HG03064 (cell line): ENCODE data around the gene H2AZ2.

Source experiments
- ATAC-seq: cut with Tn5 transposase; IDR thresholded peaks from one replicate; pipeline ENCODE4 v1.9.1; 2021; ENCODE audit warnings: low read depth; ENCODE audit not compliant: unreplicated experiment

The H2AZ2 gene

DNA sequence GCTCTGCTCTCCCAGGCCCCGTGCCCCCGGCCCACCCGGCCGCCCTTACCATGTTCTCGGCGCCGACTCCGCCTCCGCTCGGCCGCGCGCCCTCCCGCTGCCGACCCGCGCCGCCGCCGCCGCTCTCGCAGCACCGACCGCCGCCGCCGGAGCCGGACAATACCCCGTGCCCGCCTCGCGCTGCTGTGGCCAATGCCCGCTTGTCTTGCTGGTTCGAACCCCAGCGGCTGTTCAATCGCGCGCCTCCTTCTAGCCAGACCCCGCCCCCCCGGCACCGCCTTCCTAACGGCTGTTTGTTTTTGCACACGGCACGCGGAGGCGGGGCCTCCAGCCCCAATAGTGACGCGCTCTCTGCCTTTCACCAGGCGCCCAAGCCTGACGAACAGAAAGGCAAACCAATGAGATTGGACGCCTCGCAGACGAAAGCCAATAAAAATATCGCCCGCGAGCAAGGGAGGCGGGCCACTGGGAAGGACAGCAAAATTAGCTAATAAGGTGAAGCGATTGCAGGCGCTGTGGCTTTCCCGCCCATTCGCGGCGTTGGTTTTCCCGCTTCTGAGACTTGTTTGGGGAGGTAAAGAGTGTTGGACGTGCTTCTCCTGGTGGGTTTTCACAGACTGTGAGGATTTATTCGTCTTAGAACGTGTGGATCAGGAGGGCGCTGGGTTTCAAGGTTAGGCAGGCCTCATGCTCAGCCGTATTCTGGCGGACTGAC lies at the start of gene H2AZ2:
TSS of gene H2AZ2 (minus strand) at position 168 of the 715 bp plus-strand sequence. CDS start at position 52, 116 bp downstream.
- peak; percentile 80 for ATAC-seq

DNA sequence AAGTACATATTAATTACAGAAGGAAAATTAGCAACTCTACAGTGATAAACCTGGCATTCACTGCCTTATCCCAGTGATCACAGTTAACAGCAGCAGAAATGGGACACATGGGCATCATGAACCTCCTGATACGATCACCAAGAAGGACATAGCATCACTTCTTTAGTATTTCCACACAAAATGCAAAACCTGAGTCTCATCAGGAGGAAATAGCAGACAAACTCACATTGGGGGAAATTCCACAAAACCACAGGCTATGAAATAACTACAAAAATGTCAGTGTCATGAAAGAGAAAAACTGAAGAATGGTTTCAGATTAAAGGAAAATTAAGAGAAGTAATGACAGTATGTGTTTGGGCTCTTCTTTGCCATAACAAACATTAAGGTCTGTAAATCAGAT lies 49.4 kb upstream of the H2AZ2 start:
- ATAC-seq: no peak

DNA sequence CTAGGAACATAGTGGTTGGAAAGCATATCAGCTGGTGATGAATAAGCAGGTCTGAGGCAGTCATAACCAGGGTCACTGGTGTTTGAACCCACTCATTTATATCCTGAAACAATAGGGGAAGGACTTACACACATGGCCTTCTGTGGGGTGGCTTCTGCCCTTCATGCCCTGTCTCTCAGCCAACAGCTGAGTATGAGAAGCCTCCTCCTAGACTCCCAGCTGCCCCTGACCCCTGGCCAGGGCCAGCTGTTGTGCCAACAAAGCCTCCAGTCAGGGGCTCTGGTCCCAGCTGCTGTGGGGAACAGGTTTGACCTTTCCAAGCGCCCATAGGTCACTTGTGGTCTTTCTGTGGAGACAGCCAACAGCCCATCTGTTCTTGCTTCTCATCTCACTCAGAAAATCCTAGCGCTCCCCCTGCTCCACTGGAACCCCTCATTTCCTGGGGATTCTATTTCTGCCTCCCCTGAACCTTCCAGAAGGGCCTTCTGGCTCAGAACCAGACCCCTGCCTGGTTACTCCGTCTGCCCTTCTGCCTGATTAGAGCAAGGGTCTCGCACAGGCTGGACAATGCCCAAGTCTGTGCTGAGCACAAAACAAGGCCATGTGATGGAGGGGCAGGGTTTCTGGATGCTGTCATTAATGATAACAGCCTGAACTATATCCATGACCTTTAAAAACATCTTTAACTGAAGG lies 47.1 kb upstream of the H2AZ2 start:
- ATAC-seq: no peak

DNA sequence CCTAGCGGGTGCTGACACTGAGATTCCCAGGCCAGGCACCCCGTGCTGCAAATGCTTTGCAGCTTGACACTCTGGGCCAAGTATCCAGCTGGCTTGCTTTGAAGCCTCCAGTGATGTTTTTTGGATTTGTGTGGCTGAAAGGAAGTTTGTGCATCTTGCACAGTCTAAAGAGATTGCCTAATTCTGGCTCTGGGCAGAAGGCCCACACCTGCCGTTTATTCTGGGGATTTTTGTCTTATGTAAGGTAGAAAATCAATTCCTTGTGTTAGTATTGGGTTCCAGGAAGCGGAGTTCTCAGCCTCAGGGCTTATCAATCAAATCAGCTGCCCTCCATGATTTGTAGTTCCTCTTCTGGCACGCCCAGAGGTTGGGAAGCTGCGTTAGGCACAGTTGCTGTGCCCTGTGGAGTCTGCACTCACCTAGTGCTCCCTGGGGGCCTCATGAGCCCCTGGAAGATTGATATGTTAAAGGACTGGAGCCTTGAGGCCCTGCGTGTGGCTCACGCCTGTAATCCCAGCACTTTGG lies 45.9 kb upstream of the H2AZ2 start:
- no peak for ATAC-seq

DNA sequence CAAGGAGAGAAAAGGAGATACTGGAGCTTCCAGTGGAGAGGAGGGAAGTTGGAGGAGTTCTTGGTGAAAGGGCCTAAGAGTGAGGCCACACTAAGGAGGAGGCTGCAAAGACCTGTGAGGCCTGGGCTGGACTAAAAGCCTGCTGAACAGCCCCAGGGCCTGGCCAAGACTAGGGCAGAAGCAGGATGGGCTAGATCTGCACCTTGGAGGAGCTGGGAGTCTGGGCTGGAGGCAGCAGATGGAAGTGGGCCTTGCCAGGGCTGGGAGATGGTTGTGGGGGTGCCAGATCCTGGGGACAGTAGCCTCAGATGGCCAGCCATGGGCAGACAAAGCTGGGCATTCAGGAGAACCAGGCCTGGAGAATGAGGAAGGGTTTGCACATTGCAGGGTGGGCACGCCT lies 43.9 kb upstream of the H2AZ2 start:
- no peak for ATAC-seq

DNA sequence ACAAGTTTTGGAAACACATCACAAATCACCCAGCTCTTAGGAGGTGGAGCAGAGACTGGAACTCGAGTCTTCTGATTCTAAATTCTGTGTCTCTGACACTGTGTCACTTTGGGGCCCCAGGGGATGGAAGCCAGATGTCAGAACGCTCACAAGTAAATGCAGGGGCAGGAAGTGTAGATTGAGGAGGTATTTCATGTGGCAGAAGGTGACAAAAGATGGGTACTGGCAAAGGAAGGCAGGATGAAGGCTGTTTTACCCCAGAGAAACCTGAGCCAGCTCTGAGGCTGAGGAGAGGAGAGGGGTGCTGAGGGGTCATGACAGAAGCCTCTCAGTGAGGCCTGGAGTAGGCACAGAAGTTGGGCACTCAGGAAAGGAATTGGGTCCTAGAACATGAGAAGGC lies 43.5 kb upstream of the H2AZ2 start:
- no peak for ATAC-seq

DNA sequence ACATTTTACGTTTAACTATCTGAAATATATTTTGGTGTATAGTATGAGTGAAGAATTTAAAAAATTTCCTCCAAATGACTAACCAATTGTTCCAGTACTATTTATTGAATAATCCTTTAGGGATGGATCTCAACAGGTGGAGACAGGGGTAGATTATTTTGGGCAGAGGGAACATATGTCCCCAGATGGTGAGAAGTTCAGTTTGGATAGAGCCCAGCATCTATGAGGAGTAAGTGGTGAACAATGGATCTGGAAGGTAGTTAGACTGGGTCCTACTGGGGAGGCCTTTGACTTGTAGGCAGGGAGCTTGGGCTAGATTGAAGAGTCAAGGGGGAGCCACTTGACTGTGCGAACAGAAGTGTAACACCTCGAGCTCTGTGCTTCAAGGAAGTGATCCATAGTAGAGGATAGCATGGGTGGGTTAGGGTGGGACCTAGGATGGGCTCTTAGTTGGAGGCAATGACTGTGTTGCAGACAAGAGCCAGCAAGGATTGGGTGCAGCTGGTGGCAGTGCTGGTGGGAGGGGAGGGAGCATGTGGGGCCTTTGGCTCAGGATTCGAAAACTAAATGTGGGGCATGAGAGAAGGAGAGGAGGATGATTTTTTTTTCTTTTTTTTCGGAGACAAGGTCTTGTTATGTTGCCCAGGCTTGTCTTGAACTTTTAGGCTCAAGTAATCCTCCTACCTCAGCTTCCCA lies 41.3 kb upstream of the H2AZ2 start:
- no peak for ATAC-seq

DNA sequence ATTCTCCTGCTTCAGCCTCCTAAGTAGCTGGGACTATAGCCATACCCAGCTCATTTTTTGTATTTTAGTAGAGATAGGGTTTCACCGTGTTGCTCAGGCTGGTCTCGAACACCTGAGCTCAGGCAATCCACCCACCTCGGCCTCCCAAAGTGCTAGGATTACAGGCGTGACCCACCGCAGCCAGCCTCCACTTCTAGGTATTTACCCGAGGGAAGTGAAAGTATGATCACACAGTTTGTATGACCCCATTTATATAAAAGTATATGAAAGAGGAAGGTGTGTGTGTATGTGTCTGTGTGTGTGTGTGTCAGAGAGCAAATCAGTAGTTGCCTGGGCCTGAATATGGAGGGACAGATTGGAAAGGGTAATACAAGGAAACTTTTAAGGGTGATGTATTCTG lies 39.4 kb upstream of the H2AZ2 start:
- no peak for ATAC-seq

DNA sequence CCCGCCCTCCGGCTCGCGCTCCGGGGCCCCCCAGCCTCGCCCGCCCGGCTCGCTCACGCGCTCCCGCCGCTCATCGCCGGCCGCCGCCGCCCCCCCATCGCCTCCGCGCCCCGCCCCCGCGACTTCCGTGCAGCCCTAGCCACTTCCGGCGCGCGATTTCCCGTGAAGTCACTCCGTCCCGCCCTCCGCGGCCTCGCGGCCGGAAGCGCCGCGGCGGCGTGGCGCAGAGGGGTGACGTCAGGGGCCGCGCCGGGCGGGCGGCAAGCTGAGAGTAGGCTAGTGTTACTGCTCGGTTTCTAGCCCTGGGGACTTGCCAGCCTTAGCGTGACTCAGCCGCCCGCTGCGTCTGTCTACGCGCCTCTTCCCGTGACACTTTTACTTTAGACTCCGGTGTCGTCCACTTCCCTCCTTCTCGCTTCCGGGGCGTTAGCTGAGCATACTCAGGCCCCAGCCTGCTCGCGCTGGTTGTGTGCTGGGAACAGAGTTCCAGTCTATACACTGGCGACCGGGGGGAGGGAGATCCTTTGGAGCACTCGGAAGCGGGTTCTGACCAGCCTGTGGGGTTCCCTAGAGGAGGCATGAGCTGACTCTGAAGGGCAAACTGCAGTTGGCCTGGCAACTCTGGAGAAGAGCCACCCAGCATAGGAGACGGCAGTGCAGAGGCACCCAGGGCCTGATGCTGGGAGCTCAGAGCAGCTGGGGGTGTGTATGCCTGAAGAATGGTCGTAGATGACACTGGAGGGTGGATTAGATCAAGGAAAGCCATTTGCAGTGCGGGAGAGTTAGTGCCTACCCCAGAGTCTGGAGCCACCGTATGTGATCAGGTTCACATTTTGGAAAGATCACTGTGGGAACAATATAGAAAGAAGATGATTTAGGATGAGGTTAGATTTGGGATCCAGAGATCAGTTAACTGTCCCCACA lies 37.8 kb upstream of the H2AZ2 start, which contains the start of gene PURB:
TSS of gene PURB (minus strand) at position 137 of the 924 bp plus-strand sequence. CDS start 182 bp downstream, outside the sequence.
- ATAC-seq: peak; percentile 80

DNA sequence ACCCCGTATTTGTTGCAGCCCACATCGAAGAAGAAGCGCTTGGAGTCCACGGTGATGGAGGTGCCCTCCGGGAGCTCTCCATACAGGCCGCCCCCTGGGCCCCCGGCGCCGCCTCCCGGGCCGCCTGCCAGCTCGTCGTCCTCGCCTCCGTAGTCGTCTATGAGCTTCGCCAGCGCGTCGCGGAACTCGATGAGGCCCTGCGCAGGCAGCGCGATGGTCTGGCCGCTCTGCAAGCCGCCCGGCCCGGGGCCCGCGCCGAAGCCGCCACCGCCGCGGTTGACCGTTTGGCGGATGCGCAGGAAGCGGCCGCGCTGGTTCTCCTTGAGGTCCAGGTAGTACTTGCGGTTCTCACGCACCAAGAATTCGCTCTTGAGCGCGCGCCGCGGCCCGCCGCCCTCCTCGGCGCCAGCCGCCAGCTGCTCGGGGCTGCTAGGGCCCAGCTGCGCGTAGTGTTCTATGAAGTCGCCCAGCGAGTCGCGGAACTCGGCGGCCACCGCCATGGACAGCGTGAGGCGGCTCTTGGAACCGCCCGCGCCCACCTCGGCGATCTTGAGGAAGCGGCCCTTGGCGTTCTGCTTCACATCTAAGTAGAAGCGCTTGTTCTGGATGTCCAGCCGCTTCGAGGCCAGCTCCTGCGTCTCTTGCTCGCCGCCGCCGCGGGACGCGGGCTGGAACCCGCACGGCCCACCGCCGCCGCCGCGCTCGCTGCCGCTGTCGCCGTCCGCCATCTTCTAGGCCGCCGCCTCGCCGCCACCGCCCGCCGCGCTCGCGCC lies 36.9 kb upstream of the H2AZ2 start:
- ATAC-seq: peak; percentile 23

DNA sequence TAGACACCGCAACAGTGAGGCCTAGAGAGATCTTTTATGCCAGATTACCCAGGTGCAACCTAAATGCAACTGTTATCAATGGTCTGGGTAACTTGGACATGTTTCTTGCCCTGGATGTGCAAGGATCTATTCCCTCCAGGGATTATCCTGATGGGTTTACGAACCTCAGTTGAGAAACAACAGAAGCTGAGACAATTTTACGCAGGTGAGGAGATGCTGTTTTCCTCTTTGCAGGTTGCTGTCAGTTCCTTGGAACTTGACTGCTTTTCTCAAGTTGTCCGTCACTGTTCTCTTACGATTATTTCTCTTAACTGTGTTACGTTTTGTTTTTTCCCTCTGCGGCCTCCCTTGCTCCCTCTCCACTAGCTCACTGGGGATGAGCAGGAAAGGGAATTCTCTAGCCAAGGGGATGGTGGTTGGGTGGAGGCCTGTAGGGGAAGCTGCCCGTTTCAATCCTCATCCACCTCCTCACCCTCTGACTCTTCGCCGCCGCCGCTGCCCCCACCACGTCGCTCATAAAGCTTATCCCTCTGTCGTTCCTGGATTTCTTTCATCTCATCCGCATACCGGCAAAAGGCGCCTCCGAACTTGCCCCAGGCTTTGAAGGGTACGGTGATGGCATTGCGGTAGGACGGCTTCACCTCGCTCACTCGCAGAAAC lies 36.2 kb upstream of the H2AZ2 start:
- no peak for ATAC-seq

DNA sequence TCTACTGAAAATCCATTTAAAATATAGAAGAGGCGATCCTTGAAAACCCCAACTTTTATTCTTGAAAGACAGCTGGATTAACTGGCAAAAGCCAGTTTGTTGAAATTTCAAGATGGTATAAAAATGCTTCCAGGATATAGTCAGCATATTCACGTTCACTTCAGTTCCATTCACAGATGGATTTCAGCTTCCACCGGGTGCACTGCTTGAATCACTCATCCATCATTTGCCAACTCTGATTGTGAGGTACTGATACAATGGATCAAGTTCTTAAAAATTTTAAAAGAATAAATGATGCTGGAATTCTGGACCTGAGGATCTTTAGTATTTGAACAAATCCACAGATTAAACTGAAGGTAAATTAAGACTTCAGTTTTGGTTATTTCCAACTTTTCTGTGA lies 35.0 kb upstream of the H2AZ2 start:
- ATAC-seq: no peak

DNA sequence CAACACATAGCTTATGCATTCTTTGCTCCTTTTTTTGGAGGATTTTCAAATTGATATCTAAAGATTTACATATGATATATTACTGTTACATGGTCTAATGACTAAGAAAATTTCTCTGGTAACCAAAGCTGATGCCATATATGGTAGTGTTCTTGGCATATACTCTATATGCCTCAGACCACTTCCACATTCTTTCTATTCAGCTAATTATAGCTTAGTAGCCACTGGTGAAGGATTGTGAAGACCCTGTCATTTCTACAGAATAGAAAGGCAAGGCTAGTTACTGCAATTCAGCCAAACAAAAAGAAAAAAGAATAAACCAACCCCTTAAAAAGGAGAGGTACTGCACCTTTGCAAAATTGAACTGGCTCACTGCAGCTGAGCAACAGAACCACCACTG lies 33.7 kb upstream of the H2AZ2 start:
- ATAC-seq: no peak

DNA sequence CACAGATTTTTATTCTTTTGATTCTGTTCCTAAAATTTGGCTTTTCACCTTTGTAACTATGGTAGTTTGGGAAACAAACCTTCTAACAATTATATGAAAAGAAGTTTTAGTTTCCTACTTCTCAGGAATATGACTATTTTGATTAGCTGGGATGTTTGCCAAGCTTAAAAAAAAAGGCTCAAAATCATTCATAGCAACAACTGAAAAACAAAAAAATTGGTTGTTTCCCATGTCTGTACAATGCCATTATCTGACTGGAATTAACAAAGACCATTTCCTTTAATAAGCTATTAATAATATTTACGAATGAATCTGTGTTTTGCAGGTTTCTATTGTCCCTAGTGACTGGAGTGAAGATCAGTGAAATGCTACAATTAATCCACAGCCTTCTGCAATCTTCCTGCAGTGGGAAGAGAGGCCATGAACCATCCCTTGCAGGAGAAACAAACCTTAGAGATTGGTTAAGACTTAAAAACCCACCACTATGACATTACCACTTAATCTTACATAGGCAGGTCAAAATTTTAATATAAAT lies 33.2 kb upstream of the H2AZ2 start:
- ATAC-seq: no peak

DNA sequence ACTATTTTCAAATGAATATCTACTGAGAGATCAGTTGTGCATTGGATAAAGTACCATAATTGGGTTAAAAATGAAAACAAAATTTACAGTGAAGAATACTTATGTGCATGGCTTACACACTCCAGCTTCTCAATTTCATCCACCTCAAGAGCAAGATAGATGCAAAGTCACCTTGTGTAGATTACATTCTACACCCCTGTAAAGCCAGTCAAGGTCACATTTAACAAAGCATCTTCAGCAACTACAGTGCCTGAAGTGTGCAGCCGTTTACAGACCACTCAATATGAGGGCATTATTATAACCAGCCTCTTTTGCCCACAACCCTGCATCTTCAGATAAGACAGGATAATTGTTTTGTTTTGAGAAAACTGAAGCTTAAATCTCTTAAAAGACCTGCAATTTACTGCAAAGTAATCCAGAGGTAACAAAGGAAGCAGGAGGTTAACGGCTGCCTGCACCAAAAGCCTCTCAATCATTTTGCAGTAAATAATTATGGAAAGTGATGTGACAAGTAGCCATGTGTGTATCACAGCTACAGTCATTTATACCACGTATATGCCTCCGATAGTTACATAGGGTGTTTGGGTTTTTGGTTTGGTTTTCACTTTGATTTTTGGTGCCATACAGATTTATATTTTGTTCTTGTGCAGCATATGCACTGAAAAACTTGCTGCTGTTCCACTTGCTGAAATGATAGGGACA lies 32.6 kb upstream of the H2AZ2 start:
- ATAC-seq: no peak

DNA sequence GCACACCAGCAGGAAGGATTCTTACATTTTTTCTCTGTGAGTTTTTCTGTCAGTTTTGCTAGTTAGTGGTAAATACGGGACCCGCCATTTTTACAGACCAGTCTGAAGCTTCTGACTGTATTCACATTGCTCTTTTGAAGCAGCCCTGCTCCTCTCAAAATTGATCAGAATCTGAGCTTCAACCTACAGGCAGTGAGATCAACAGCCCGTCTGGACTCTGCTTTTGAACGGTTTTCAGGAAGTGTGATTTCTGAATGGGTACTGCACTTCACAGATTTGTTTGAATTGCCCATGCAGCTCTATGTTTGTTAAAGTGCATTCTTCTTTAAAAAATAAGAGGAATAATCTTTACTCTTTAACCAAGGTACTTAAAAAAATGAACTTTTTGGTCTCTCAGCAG lies 28.5 kb upstream of the H2AZ2 start:
- no peak for ATAC-seq

DNA sequence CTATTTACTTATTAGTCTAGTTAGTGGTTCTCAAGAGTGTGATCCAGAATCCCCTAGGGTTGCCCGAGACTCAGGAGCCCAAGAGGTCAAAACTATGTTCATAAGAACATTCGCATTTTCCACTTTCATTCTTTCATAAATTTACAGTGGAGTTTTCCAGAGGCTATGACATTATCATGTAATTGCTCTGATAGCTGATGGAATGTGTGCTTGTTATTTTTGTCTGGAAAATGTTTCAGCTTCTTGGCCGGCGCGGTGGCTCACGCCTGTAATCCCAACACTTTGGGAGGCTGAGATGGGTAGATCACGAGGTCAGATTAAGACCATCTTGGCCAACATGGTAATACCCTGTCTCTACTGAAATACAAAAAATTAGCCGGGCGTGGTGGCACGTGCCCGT lies 27.4 kb upstream of the H2AZ2 start:
- ATAC-seq: no peak

DNA sequence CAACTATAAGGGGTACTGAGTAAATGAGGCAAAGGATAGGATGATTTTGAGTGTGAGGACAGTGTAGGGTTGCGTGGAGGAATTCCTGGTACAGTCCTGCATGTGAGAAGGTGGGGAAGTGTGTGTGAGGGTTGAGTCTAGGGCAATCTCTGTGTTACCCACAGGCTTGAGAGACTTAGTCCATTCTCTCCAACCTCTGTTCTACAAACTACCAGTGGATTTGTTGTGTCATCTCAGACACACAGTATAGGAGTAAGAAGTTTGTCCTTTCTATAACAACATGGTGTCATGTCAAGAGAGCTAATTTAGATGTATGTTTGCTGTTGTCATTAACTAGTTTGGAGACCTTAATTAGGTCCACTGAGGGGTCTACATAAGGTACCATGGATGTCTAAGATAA lies 24.9 kb upstream of the H2AZ2 start:
- no peak for ATAC-seq
